Right lobe of liver (tissue), 6 donors: Measurements from ENCODE around the gene IL17RA. TPM values are rescaled to one million over a fixed set of nuclear protein-coding genes. Genes with fewer than 3 reads are reported as not detected.

Experiments used
- ATAC-seq, 4 donors: fragments of 200-7000 bp; cut with Tn5 transposase; one replicate each; pipeline ENCODE4 v1.9.1; 2020; ENCODE audit warnings: mild to moderate bottlenecking in 4 of 4, moderate library complexity in 4 of 4
- DNase-seq, 3 donors: peaks; one replicate each; pipeline ENCODE4 v3.0.0-alpha.2; 2020
- H3K27ac ChIP-seq, 3 donors: fragments of 200-600 bp; one replicate each; pipeline ENCODE4 v1.8.0; 2022
- H3K27me3 ChIP-seq, 2 donors: fragments of 200-600 bp; one replicate each; pipeline ENCODE4 v1.8.0; 2022
- H3K36me3 ChIP-seq, 4 donors: fragments of 200-600 bp; sonication (generic) in 1 of 4; one replicate each; pipeline versions ENCODE4 v1.5.1 to v1.8.0; 2017 to 2022; ENCODE audit warnings: control low read depth in 1 of 4
- H3K4me1 ChIP-seq, 4 donors: fragments of 200-600 bp; sonication (generic) in 1 of 4; one replicate each; pipeline versions ENCODE4 v1.5.1 to v1.8.0; 2017 to 2022; ENCODE audit warnings: control low read depth in 1 of 4
- H3K4me3 ChIP-seq, 3 donors: fragments of 200-600 bp; one replicate each; pipeline ENCODE4 v1.8.0; 2022
- H3K9me3 ChIP-seq, 4 donors: fragments of 200-600 bp; sonication (generic) in 1 of 4; one replicate each; pipeline versions ENCODE4 v1.5.1 to v1.8.0; 2017 to 2022; ENCODE audit warnings: control low read depth in 1 of 4
- CTCF ChIP-seq, 4 donors: fragments of 200-600 bp in 3 of 4; fragments of 450-650 bp in 1 of 4; IDR thresholded peaks; one replicate each; pipeline versions ENCODE4 v1.5.1 to v1.8.0; 2016 to 2022; ENCODE audit warnings: antibody characterized with exemption in 4 of 4, mild to moderate bottlenecking in 2 of 4
- POLR2A ChIP-seq: fragments of 450-650 bp; IDR thresholded peaks from one replicate; pipeline ENCODE4 v1.6.1; 2017; ENCODE audit warnings: antibody characterized with exemption, mild to moderate bottlenecking
- WGBS: methylation state at CpG from one replicate; pipeline ENCODE4 v1.1.6; 2018; ENCODE audit warnings: low coverage, low lambda C conversion rate; ENCODE audit not compliant: insufficient coverage; ENCODE audit errors: missing lambda C conversion rate; 5-methylcytosine and 5-hydroxymethylcytosine counted together
- intact Hi-C, 2 donors: fragments of 100-400 bp; cut with DNase I; formaldehyde crosslinking; loops; one replicate each; pipeline versions ENCODE4 v1.11.2 to v1.14.1; 2022
- total RNA-seq, 6 experiments: library from RNA; depleted of rRNA in 2 of 6; stranded (reverse); fragments of >200 nt in 2 of 6; fragmentation: NEBNext Ultra II Directional in 3 of 6; extraction: Animal tissue kit (Norgen Biotek cat#: 25700) in 3 of 6; gene quantifications; one replicate each; pipeline versions ENCODE4 v1.1.0 to v1.2.4, GENCODE V29; 2016 to 2023
- donor health status: DM: no; HTN: yes; CAD: no.
- donor health status: DM: no; HTN: no; CAD: no.
- donor health status: DM: no; HTN: no; CAD: no.
- donor health status: DM: no; HTN: yes; CAD: no.
- donor health status: DM: no; HTN: yes; CAD: no.

IL17RA gene
- total RNA-seq, 6 experiments from 2014 or later = 7.1 to 13.6 (median 9.6) TPM

DNA sequence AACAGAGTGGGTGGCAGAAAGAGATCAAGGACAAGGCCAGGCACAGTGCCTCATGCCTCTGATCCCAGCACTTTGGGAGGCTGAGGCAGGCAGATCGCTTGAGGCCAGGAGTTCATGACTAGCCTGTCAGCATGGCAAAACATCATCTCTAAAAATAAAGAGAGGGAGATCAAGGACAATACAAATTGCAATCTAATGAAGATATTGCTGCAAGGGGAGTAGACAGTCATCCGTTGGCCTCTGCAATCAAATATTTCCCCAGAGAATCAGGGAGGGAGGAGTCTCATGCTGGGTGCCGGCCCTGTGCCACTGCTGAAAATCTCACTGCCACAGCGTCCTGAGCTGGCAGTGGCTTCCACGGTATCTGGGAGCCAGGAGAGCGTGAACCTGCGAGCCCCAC lies 19.4 kb upstream of the IL17RA start:
- H3K4me1 ChIP-seq = no peaks in the 10 kb centered on the region
- WGBS = 32% methylated on average over 3 of the region's 7 CpGs
- DNase-seq (no peak), ATAC-seq (no peak)
- no peak overlapping the region for H3K27ac ChIP-seq
- no peak overlapping the region for H3K4me3 ChIP-seq
- TF ChIP-seq POLR2A (no peak), CTCF (IDR thresholded peaks at IDR 0.05) (no peak)
- intact Hi-C loops = no loop called here
- H3K27me3 ChIP-seq = no peaks in the 10 kb centered on the region
- H3K36me3 ChIP-seq = no peaks in the 10 kb centered on the region
- H3K9me3 ChIP-seq = no peaks in the 10 kb centered on the region

- TF ChIP-seq CTCF (IDR thresholded peaks at IDR 0.05) (no peak), POLR2A (no peak)
- Histone ChIP-seq H3K27ac (no peak overlapping the region), H3K36me3 (no peaks in the 10 kb centered on the region), H3K27me3 (no peaks in the 10 kb centered on the region), H3K4me3 (no peak overlapping the region), H3K4me1 (no peaks in the 10 kb centered on the region), H3K9me3 (no peaks in the 10 kb centered on the region)
- ATAC-seq (no peak), DNase-seq (no peak)
- intact Hi-C loops = no loop called here
- 44% methylated on average over 1 of the region's 1 CpG for WGBS
Measured at GRCh38 chr22:17072877-17073276, 11.9 kb upstream of the IL17RA start.

GRCh38 chr22:17074648-17075002 lies 10.2 kb upstream of the IL17RA start:
- TF ChIP-seq POLR2A (no peak), CTCF (IDR thresholded peaks at IDR 0.05) (no peak)
- H3K4me1 ChIP-seq = no peaks in the 10 kb centered on the region
- intact Hi-C loops = no loop called here
- H3K27me3 ChIP-seq = no peaks in the 10 kb centered on the region
- DNase-seq (no peak), ATAC-seq (peak in 1 of 4 donors; percentile 25)
- no peak overlapping the region for H3K27ac ChIP-seq
- no peak overlapping the region for H3K4me3 ChIP-seq
- no peaks in the 10 kb centered on the region for H3K36me3 ChIP-seq
- no peaks in the 10 kb centered on the region for H3K9me3 ChIP-seq

GRCh38 chr22:17077255-17077654 lies 7.5 kb upstream of the IL17RA start:
- DNase-seq (no peak), ATAC-seq (no peak)
- Histone ChIP-seq H3K36me3 (no peaks in the 10 kb centered on the region), H3K4me1 (no peaks in the 10 kb centered on the region), H3K9me3 (no peaks in the 10 kb centered on the region), H3K4me3 (no peak overlapping the region), H3K27ac (no peak overlapping the region), H3K27me3 (no peaks in the 10 kb centered on the region)
- intact Hi-C loops = no loop called here
- TF ChIP-seq POLR2A (no peak), CTCF (IDR thresholded peaks at IDR 0.05) (no peak)

- Histone ChIP-seq H3K4me1 (no peaks in the 10 kb centered on the region), H3K27ac (no peak overlapping the region), H3K4me3 (no peak overlapping the region), H3K27me3 (no peaks in the 10 kb centered on the region), H3K36me3 (no peaks in the 10 kb centered on the region), H3K9me3 (no peaks in the 10 kb centered on the region)
- DNase-seq (no peak), ATAC-seq (no peak)
- TF ChIP-seq POLR2A (no peak), CTCF (IDR thresholded peaks at IDR 0.05) (no peak)
- intact Hi-C loops = no loop called here
- 79% methylated on average over 4 of the region's 4 CpGs for WGBS
Measured at GRCh38 chr22:17079572-17079971, 5.2 kb upstream of the IL17RA start.
